Esophagus mucosa (tissue), 1 donor: ENCODE results near the gene ATXN7L1. TPM values are rescaled to one million over a fixed set of nuclear protein-coding genes. Genes with fewer than 3 reads are reported as not detected.
"Not testable (repeated sequence)": the region's sequence is repeated elsewhere in the genome, so short reads cannot be mapped to it uniquely, and the experiment has no call there.

ENCODE experiments used
- ATAC-seq: fragments of 200-7000 bp; cut with Tn5 transposase; one replicate; pipeline ENCODE4 v1.9.1; 2020
- total RNA-seq: library from RNA; stranded (reverse); gene quantifications from one replicate; pipeline ENCODE4 v1.2.4, GENCODE V29; 2023
- donor health status: DM: yes; HTN: yes; CAD: no.

ATXN7L1 gene
- total RNA-seq, 1 donor from 2014 or later = 9.2 TPM

GRCh38 chr7:105703207-105703930, 173.0 kb downstream of the ATXN7L1 start:
- ATAC-seq = no peak

DNA sequence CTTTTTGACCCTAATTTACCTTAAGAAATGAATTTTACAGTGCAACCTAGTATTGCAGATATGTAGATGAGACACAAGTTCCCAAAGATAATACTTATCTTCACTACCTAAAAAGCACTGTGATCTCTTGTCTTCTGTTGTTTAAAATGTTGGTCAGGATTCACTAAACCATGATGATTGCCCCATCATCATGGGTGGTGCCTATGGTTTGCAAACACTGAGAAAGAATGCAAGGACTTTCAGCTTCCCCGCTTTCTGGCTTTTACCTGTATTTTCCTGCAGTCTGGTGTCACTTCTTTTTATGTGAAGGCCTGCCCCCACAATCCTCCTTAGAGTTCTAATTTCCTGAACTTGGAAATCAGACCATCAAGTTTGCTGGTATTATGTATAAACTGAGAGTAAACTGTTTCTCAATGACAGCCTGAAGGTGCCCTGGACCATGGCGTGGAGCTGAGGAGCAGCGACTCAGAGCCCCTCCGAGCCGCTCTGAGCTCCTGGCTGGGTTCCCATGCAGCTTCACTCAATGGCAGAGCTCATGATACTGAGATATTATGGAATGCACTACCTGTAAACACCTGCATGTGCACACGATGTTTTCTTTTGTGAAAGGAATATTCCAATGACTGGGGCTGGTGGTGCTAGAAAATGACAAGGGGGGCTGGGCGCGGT, 176.7 kb downstream of the ATXN7L1 start:
- no peak for ATAC-seq

GRCh38 chr7:105698531-105698930, 177.9 kb downstream of the ATXN7L1 start:
- ATAC-seq = no peak

DNA sequence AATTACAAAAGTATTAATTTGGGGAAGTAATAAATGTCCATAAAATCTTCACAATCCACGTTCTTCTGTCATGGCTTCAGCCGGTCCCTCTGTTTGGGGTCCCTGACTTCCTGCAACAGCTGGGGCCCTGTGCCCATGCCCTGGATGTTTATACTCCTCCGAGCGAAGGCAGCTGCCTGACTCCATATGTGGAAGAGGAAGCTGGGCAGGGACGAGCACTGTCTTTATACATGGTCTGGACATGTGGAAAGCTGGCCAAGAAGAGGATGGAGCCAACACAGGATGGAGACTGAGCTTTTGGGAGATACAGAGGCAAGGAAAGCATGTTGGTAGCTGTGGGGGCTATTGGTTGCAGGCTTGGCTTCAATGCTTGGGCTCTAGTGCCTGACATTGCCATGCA, 178.6 kb downstream of the ATXN7L1 start:
- ATAC-seq = no peak

DNA sequence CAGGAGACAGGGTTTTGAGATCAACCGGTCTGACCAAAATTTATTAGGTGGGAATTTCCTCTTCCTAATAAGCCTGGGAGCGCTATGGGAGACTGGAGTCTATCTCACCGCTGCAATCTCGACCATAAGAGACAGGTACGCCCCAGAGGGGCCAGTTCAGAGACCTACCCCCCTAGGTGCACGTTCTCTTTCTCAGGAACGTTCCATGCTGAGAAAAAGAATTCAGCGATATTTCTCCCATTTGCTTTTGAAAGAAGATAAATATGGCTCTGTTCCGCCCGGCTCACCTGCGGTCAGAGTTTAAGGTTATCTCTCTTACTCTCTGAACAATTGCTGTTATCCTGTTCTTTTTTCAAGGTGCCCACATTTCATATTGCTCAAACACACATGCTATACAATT, 179.2 kb downstream of the ATXN7L1 start:
- not testable (repeated sequence) for ATAC-seq

DNA sequence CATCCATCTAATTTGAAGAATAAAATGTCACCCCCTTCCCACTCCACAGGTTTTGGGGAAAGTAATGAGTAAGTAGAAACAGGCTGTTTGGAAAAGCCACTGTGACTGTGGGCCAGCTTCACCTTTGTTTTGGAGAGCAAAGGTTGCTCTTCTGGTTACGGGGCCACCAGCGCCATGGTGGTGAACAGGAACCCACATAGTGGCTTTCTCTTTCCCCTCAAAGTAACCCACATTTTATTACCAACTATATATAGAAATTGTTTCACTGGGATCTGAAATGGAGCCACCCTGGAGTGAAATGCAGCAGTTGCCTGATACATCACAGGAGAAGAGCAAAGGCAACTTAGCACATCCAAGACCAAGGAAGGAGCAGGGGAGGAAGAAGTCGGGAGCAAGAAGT, 182.8 kb downstream of the ATXN7L1 start:
- no peak for ATAC-seq

- peak; percentile 90 for ATAC-seq
Measured at GRCh38 chr7:105691680-105692564, 184.5 kb downstream of the ATXN7L1 start.

DNA sequence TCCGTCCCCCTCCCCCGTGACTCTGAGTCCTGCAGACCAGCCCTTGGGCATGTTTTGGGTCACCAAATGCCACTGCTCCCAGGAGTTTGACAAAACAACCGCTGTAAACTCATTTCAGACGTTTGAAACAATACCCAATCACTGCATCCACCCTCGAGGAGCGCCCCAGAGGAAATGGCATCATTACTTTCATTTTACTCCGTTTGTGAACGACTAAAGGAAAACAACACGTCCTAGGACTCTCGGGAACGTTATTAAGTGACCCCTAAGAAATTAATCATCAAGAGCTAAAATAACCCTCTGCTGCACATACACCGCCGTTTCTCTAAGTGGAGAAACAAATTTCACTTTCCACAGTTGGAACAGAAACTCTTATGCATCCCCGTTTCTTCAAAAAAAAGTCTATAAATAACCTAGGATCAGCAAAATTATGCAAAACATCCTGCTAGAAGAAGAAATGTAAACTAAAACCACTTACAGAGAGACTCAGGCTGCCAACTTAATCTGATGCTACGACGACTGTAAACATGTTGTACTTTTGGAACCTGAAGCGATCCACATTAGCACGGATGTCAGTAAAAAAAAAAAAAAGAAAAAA, 185.2 kb downstream of the ATXN7L1 start:
- ATAC-seq = no peak

GRCh38 chr7:105690325-105690945, 186.0 kb downstream of the ATXN7L1 start:
- no peak for ATAC-seq

DNA sequence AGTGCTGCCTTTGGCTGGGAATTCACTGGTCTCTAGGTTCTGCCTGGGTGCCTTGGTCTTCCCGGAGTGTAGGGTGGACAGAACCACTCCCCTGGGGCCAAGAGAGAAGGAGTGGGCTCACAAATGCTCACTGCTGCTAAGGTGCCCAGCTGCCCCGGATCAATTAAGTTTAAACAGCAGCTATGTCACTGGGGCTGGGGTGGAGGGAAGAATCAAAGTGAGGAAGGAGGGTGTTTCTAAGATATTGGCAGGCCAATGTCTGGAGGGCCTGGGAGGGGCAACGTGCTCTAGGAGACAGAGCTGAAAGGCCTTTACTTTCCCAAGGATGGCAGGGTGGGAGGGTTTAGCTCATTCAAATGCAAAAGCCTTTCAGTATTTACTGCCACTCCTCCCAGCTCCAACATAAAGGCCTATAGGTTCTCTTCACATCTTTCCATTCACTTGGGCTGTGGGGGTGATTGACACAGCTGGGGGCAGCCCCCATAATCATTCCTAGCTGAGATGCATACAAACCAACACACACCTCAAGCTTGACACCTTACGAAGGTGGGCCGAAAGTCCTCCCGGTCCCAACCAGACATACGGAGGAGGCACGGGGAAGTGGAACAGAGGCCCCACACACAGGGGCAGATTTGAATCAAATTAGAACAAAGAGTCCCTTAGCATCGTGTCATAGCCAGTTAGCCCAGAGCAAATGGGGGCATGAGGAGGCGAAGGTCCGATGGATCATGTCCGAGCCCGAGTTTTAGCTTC, 187.2 kb downstream of the ATXN7L1 start:
- ATAC-seq = no peak

- ATAC-seq = no peak
Measured at GRCh38 chr7:105688617-105689016, 187.8 kb downstream of the ATXN7L1 start.

DNA sequence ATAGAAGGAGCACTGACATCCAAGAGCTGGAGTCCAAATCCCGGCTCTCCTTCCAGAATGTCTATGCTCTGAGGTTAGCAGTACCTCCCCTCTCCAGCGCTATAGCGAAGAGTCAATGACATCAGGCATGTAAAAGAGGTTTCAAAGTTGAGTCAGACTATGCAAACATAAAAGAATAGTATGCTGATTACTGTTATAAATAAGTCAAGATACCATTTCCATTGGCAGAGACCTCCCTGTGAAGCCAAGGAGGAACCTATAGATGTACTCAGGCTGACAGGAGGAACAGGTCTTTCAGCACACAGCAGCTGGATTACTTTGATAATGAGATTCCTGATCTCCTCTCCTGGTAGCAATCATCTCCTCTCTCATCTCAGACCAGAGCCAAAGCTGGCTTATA, 191.2 kb downstream of the ATXN7L1 start:
- no peak for ATAC-seq

GRCh38 chr7:105682341-105683060, 193.9 kb downstream of the ATXN7L1 start:
- ATAC-seq = no peak

- no peak for ATAC-seq
Measured at GRCh38 chr7:105680505-105681187, 195.8 kb downstream of the ATXN7L1 start.

DNA sequence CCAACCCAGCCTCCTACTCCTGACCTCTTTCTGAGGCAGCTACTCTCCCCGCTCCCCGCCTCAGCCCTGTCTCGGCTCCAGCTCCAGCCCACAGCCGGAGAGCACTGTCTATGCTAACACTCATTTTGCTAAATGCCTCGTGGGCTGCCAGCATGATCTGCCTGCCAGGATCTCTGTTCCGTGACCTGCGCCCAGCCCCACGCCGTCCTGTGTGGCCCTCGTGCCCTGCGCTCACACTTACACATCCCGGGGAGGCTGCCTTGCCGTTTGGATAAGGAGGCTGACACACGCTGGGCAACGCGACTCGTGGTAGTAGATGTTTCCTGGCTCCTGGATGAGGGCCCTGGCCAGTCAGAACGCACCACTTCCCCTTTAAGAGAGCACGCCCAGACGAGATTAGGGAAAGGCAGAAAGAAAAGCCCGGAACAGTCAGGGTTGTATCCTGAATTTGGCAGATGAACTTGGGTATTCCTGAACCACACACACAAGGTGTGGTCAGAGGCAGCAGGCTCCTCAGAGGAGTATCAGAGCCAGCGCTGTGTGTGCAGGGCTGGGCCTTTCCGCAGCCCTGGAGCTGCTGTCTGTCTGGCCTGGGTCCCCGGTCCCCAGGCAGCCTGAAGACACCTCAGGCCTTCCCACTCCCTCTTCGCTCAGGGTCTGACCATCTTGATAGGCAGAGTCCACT, 197.4 kb downstream of the ATXN7L1 start:
- ATAC-seq = peak; percentile 95

DNA sequence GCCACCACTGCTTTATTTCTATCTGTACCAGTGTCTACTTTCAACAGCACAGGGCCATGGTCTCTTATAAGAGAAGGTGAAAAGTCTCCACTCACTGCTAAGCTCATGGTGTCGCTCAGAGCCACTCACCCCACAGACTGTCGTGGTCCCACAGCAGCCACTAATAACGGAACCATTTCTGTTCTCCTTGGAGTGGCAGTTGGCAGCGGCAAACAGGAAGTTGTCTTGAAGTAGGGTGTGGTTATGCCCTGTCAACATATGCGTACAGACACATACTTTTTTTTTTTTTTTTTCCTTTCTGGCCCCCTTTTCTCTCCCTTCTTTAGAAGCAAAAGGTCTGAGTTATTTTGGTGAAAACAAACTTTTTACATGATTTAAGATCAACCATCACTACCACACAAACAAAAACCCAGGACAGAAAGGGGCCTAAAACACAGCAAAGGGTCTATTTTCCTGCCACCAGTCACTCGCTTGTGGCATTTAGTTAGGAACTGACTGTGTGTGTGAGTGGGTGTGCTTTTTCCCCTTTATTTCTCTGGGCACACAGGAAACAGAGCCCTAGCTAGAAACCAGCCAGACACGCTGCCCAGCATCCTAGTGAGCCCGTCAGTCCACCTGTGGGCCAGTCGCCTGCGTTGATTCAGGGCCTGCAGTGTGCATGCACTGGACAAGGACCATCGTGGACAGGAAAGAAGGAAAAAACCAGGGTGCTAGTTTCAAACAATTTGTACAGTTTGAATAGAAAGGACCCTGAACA, 198.4 kb downstream of the ATXN7L1 start:
- peak; percentile 32 for ATAC-seq

DNA sequence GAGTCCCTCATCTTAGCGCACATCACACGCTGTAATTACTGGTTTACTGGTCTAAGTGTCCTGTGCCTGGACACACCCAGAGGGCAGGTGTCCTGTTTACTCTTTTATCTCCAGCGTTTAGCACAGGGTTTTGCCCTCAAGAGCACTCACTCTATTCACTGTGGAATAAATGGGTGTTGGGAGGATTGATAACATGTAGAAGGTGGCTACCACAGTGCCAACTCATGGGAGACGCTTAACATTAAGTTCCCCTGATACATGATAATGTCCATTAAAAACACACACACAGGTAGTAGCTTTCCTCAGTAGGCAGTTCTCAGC, 199.0 kb downstream of the ATXN7L1 start:
- no peak for ATAC-seq

- ATAC-seq = no peak
Measured at GRCh38 chr7:105675934-105676371, 200.4 kb downstream of the ATXN7L1 start.
